ENCODE results near the gene SEMA4A. TPM values are rescaled to one million over a fixed set of nuclear protein-coding genes. Genes with fewer than 3 reads are reported as not detected.

The SEMA4A gene
- total and polyA plus RNA-seq, 9 donors, result 2.1 to 9.0 (median 3.7) TPM

GRCh38 chr1:156217871-156218270, 64.5 kb downstream of the SEMA4A start:
- H3K9me3 ChIP-seq, result no peaks in the 10 kb centered on the region
- no peaks in the 10 kb centered on the region for H3K27me3 ChIP-seq
- DNase-seq, result no peak
- H3K4me3 ChIP-seq, result no peak overlapping the region
- H3K36me3 ChIP-seq, result no peaks in the 10 kb centered on the region
- H3K27ac ChIP-seq, result no peak overlapping the region
- intact Hi-C loops (cut with DNase I), result no loop called here
- TF ChIP-seq POLR2A (IDR thresholded peaks at IDR 0.05) (no peak), CTCF (IDR thresholded peaks at IDR 0.05) (no peak), EP300 (IDR thresholded peaks at IDR 0.05) (no peak)
- peaks cover 5% of the 10 kb centered on the region for H3K4me1 ChIP-seq (ENCODE audit: insufficient read depth)
- WGBS, 3 donors, result 65 to 94% (median 77%) methylated on average over 2 of the region's 2 CpGs

- H3K36me3 ChIP-seq, result no peaks in the 10 kb centered on the region
These were observed 66.8 kb downstream of the SEMA4A start for GRCh38 chr1:156220226-156220625.

GRCh38 chr1:156221986-156222692, 68.8 kb downstream of the SEMA4A start:
- H3K9me3 ChIP-seq, result no peaks in the 10 kb centered on the region
- TF ChIP-seq POLR2A (IDR thresholded peaks at IDR 0.05) (no peak), CTCF (IDR thresholded peaks at IDR 0.05) (no peak), EP300 (IDR thresholded peaks at IDR 0.05) (no peak)
- H3K4me3 ChIP-seq, result no peak overlapping the region
- WGBS, 3 donors, result 89 to 94% (median 91%) methylated on average over 13 of the region's 13 CpGs
- no peaks in the 10 kb centered on the region for H3K27me3 ChIP-seq
- no peak overlapping the region for H3K27ac ChIP-seq
- H3K36me3 ChIP-seq, result no peaks in the 10 kb centered on the region
- intact Hi-C loops (cut with DNase I), result loop anchor here in 1 of 4 donors (5.0 kb wide), 1 partner anchor 130 kb away; no protein-coding TSS in a partner anchor
- DNase-seq, result no peak
- no peaks in the 10 kb centered on the region for H3K4me1 ChIP-seq (ENCODE audit: insufficient read depth)

More at GRCh38 chr1:156220226-156220625, 66.8 kb downstream of the SEMA4A start:
- no peak for TF ChIP-seq EP300 (IDR thresholded peaks at IDR 0.05)
- TF ChIP-seq CTCF (IDR thresholded peaks at IDR 0.05), result no peak
- TF ChIP-seq POLR2A (IDR thresholded peaks at IDR 0.05), result no peak
- intact Hi-C loops (cut with DNase I), result loop anchor here in 1 of 4 donors (5.0 kb wide), 1 partner anchor 128 kb away; no protein-coding TSS in a partner anchor
- Histone ChIP-seq H3K27me3 (no peaks in the 10 kb centered on the region), H3K27ac (no peak overlapping the region), H3K4me3 (no peak overlapping the region), H3K9me3 (no peaks in the 10 kb centered on the region), H3K4me1 (ENCODE audit: insufficient read depth) (no peaks in the 10 kb centered on the region)
- WGBS, 3 donors, result 95 to 96% (median 96%) methylated on average over 9 of the region's 9 CpGs
- DNase-seq, result no peak

- intact Hi-C loops (cut with DNase I), result loop anchor here (1.0 to 5.0 kb wide), 5 partner anchors 73 to 135 kb away; partner anchors contain the start of gene SEMA4A (in 1 of the 4)
- Histone ChIP-seq H3K9me3 (no peaks in the 10 kb centered on the region), H3K27ac (no peak overlapping the region), H3K4me3 (no peak overlapping the region), H3K27me3 (no peaks in the 10 kb centered on the region), H3K4me1 (ENCODE audit: insufficient read depth) (no peaks in the 10 kb centered on the region), H3K36me3 (no peaks in the 10 kb centered on the region)
- no peak for DNase-seq
- 8 to 17% (median 11%) methylated on average over 2 of the region's 2 CpGs for WGBS, 3 donors
- TF ChIP-seq EP300 (IDR thresholded peaks at IDR 0.05), result no peak
- TF ChIP-seq CTCF (IDR thresholded peaks at IDR 0.05), result no peak
These were observed 72.3 kb downstream of the SEMA4A start for GRCh38 chr1:156225677-156226014.
